Measurements from ENCODE around the gene DYSF. TPM values are rescaled to one million over a fixed set of nuclear protein-coding genes. Genes with fewer than 3 reads are reported as not detected.
A peak's percentile ranks its signal among the peaks of the same experiment; 100 is the strongest.

DYSF gene
- total RNA-seq, 1 experiment from 2014 or later, result 5.5 TPM

- Histone ChIP-seq H3K23me2 (ENCODE audit: insufficient read length, low read depth, low read length, poor library complexity, severe bottlenecking) (no peaks in the 10 kb centered on the region), H3K56ac (ENCODE audit: insufficient read length, low read depth, low read length) (no peak overlapping the region), H3K4ac (ENCODE audit: low read depth, low read length) (no peak overlapping the region), H3T11ph (ENCODE audit: low read length) (no peak overlapping the region), H2BK5ac (ENCODE audit: insufficient read length, low read length) (no peak overlapping the region), H3K9ac (ENCODE audit: extremely low read depth, insufficient read length, low read length) (no peak overlapping the region), H3K23ac (ENCODE audit: insufficient read length, low read depth, low read length) (no peak overlapping the region), H3K14ac (ENCODE audit: insufficient read depth, low read length) (no peak overlapping the region), H2AFZ (ENCODE audit: low read length) (no peak overlapping the region), H4K20me1 (ENCODE audit: control insufficient read depth, insufficient read depth, insufficient read length) (no peaks in the 10 kb centered on the region), H4K91ac (ENCODE audit: insufficient read length, low read depth, low read length) (no peak overlapping the region), H4K8ac (replicated peaks; ENCODE audit: insufficient read length, low read depth, low read length) (no peak overlapping the region), H3K4me2 (ENCODE audit: insufficient read depth, insufficient read length, low read length) (no peak overlapping the region), H3K18ac (ENCODE audit: insufficient read length, low read depth, low read length) (no peak overlapping the region), H2BK12ac (ENCODE audit: insufficient read length, low read depth, low read length) (no peak overlapping the region), H3K4me1 (ENCODE audit: insufficient read depth, low read length) (no peaks in the 10 kb centered on the region), H2BK20ac (ENCODE audit: low read depth, low read length, poor library complexity, severe bottlenecking) (no peak overlapping the region), H3K27me3 (ENCODE audit: insufficient read depth, low read length) (no peaks in the 10 kb centered on the region), H2BK120ac (ENCODE audit: low read depth, low read length, poor library complexity, severe bottlenecking) (no peak overlapping the region), H2AK5ac (ENCODE audit: insufficient read length, low read length) (no peak overlapping the region), H3K79me1 (ENCODE audit: insufficient read depth, low read depth, low read length, poor library complexity, severe bottlenecking) (no peaks in the 10 kb centered on the region), H4K5ac (ENCODE audit: insufficient read length, low read depth, low read length) (no peak overlapping the region), H3K79me2 (ENCODE audit: insufficient read depth, low read length) (no peaks in the 10 kb centered on the region), H2BK15ac (ENCODE audit: low read depth, low read length) (no peak overlapping the region), H3K27ac (ENCODE audit: insufficient read length, low read depth, low read length) (no peak overlapping the region), H3K9me3 (ENCODE audit: control insufficient read depth, low read depth, low read length) (no peaks in the 10 kb centered on the region)
- no peaks in the 10 kb centered on the region; a peak in 1 of 5 replicates for H3K9me3 Mint-ChIP-seq
- DNase-seq, result no peak
- TF ChIP-seq, protein P1, sequence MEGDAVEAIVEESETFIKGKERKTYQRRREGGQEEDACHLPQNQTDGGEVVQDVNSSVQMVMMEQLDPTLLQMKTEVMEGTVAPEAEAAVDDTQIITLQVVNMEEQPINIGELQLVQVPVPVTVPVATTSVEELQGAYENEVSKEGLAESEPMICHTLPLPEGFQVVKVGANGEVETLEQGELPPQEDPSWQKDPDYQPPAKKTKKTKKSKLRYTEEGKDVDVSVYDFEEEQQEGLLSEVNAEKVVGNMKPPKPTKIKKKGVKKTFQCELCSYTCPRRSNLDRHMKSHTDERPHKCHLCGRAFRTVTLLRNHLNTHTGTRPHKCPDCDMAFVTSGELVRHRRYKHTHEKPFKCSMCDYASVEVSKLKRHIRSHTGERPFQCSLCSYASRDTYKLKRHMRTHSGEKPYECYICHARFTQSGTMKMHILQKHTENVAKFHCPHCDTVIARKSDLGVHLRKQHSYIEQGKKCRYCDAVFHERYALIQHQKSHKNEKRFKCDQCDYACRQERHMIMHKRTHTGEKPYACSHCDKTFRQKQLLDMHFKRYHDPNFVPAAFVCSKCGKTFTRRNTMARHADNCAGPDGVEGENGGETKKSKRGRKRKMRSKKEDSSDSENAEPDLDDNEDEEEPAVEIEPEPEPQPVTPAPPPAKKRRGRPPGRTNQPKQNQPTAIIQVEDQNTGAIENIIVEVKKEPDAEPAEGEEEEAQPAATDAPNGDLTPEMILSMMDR (conservative IDR thresholded peaks at IDR 0.05), result no peak
- H3K36me3 Mint-ChIP-seq (ENCODE audit: insufficient read depth in 1 of 3, low read depth in 3 of 3), result peaks cover 0 to 6% (median 5%) of the 10 kb centered on the region in 3 experiments; a peak in 4 of 7 replicates
- H3K27ac Mint-ChIP-seq, result peak overlapping the region in 1 of 3 experiments; percentile 55; a peak in 1 of 7 replicates
- H3K4me3 Mint-ChIP-seq, result no peak overlapping the region
- WGBS (ENCODE audit: extremely low coverage, insufficient read length, low lambda C conversion rate), result no CpG with 5 or more reads among the region's 6 CpGs
- no peaks in the 10 kb centered on the region for H3K4me1 Mint-ChIP-seq
- peaks cover 2% of the 10 kb centered on the region; the same call in 1 of the 2 replicates for H3K27me3 Mint-ChIP-seq (ENCODE audit: low read depth)
Measured at GRCh38 chr2:71552356-71552755, 99.0 kb downstream of the DYSF start.

All from H9 (cell line).